Mesendoderm (in vitro differentiated cells): Measurements from ENCODE around the gene PTGFRN.

Experiments
- DNase-seq: peaks from one replicate; pipeline ENCODE4 v3.0.0; 2013
- H2AK5ac ChIP-seq: 2 replicates; pipeline ENCODE4 v1.6.1; 2013; ENCODE audit warnings: low read length, inconsistent platforms
- H2BK120ac ChIP-seq: 2 replicates; pipeline ENCODE4 v1.6.1; 2013; ENCODE audit warnings: low read depth, mild to moderate bottlenecking, low read length, moderate library complexity, mixed read lengths
- H2BK15ac ChIP-seq: replicated peaks from 2 replicates; pipeline ENCODE4 v1.6.1; 2013; ENCODE audit warnings: low read depth, mild to moderate bottlenecking, moderate library complexity
- H2BK5ac ChIP-seq: 2 replicates; pipeline ENCODE4 v1.6.1; 2013; ENCODE audit warnings: low read length, inconsistent platforms
- H3K18ac ChIP-seq: 2 replicates; pipeline ENCODE4 v1.6.1; 2013; ENCODE audit warnings: mild to moderate bottlenecking, low read length, mixed read lengths
- H3K23ac ChIP-seq: one replicate; pipeline ENCODE4 v1.6.1; 2013; ENCODE audit warnings: low read length
- H3K27ac ChIP-seq: 2 replicates; pipeline ENCODE4 v1.5.1; 2013; ENCODE audit warnings: low read depth, mild to moderate bottlenecking, inconsistent platforms, low read length, moderate library complexity
- H3K27me3 ChIP-seq: 2 replicates; pipeline ENCODE4 v1.6.1; 2013; ENCODE audit warnings: low read length, control low read depth, mild to moderate bottlenecking, inconsistent platforms; ENCODE audit not compliant: insufficient read depth, poor library complexity
- H3K36me3 ChIP-seq: 2 replicates; pipeline ENCODE4 v1.6.1; 2013; ENCODE audit warnings: low read length, inconsistent platforms; ENCODE audit not compliant: control insufficient read depth, insufficient read depth
- H3K4ac ChIP-seq: one replicate; pipeline ENCODE4 v1.6.1; 2013; ENCODE audit warnings: low read depth, mild to moderate bottlenecking, low read length, moderate library complexity
- H3K4me1 ChIP-seq: 2 replicates; pipeline ENCODE4 v1.6.1; 2013; ENCODE audit warnings: low read depth, low read length, inconsistent platforms; ENCODE audit not compliant: control insufficient read depth
- H3K4me2 ChIP-seq: 2 replicates; pipeline ENCODE4 v1.6.1; 2013; ENCODE audit warnings: low read length
- H3K4me3 ChIP-seq: 2 replicates; pipeline ENCODE4 v1.5.1; 2013; ENCODE audit warnings: mild to moderate bottlenecking, low read length
- H3K56ac ChIP-seq: one replicate; pipeline ENCODE4 v1.6.1; 2013; ENCODE audit warnings: low read length
- H3K79me1 ChIP-seq: 2 replicates; pipeline ENCODE4 v1.6.1; 2013; ENCODE audit warnings: low read length, inconsistent platforms
- H3K79me2 ChIP-seq: 2 replicates; pipeline ENCODE4 v1.6.1; 2013; ENCODE audit warnings: mild to moderate bottlenecking, low read length; ENCODE audit not compliant: control insufficient read depth, insufficient read depth
- H3K9ac ChIP-seq: 2 replicates; pipeline ENCODE4 v1.6.1; 2013; ENCODE audit warnings: low read length, inconsistent platforms
- H4K5ac ChIP-seq: one replicate; pipeline ENCODE4 v1.6.1; 2013; ENCODE audit warnings: low read length
- H4K8ac ChIP-seq: one replicate; pipeline ENCODE4 v1.6.1; 2013; ENCODE audit warnings: low read depth, mild to moderate bottlenecking, control low read depth, low read length, moderate library complexity
- WGBS: extraction: QIAGEN DNeasy Blood & Tissue Kit; methylation state at CpG from one replicate; pipeline ENCODE4 v1.1.7; 2013; ENCODE audit warnings: low lambda C conversion rate, missing lambda C conversion rate; ENCODE audit not compliant: insufficient coverage; ENCODE audit errors: extremely low coverage; 5-methylcytosine and 5-hydroxymethylcytosine counted together

Gene PTGFRN

GRCh38 chr1:116989835-116990234, 80.1 kb downstream of the PTGFRN start:
- Histone ChIP-seq H3K4me3 (no peak overlapping the region), H2BK5ac (no peak overlapping the region), H3K18ac (no peak overlapping the region), H3K23ac (no peak overlapping the region), H2AK5ac (no peak overlapping the region), H3K4me2 (no peak overlapping the region), H2BK120ac (no peak overlapping the region), H3K79me2 (no peaks in the 10 kb centered on the region), H3K27ac (no peak overlapping the region), H3K27me3 (no peaks in the 10 kb centered on the region), H3K4me1 (peaks cover 2% of the 10 kb centered on the region), H3K36me3 (no peaks in the 10 kb centered on the region), H2BK15ac (no peak overlapping the region), H3K79me1 (no peaks in the 10 kb centered on the region), H4K8ac (no peak overlapping the region), H3K9ac (no peak overlapping the region), H4K5ac (no peak overlapping the region), H3K56ac (no peak overlapping the region), H3K4ac (no peak overlapping the region)
- DNase-seq: no peak
- no CpG with 5 or more reads among the region's 5 CpGs for WGBS

DNA sequence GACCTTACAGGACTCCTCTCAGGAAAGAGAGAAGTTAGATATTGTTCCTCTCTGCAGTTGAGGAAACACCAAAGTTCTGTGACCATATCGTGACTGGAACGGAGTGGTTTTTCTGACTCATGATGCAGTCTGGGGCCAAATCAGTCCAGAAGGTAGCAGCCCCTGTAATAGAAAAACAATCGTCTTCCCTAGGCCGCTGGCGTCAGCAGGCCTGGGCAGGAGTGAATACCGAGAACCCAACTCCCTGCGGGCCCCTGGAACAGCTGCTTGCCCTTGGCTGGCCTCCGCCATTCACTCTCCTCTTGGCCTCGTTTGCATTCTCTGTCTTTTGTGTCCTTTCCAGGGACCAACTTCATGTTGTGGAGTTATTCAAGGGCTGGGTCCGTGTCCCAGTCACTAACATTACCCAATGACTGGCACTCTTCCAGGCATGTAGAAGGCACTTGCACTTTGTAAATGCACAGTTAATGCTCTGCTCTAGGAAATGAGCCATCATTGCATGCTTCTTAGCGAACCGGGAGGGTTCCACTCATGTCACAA, 81.0 kb downstream of the PTGFRN start:
- Histone ChIP-seq H3K4ac (no peak overlapping the region), H4K5ac (no peak overlapping the region), H3K79me2 (no peaks in the 10 kb centered on the region), H3K27me3 (no peaks in the 10 kb centered on the region), H3K56ac (no peak overlapping the region), H2AK5ac (no peak overlapping the region), H3K27ac (no peak overlapping the region), H3K9ac (no peak overlapping the region), H3K18ac (no peak overlapping the region), H3K23ac (no peak overlapping the region), H3K4me2 (no peak overlapping the region), H2BK120ac (no peak overlapping the region), H4K8ac (no peak overlapping the region), H3K4me1 (peaks cover 2% of the 10 kb centered on the region), H3K4me3 (no peak overlapping the region), H3K79me1 (no peaks in the 10 kb centered on the region), H2BK15ac (no peak overlapping the region), H2BK5ac (no peak overlapping the region), H3K36me3 (no peaks in the 10 kb centered on the region)
- DNase-seq: no peak
- no CpG with 5 or more reads among the region's 12 CpGs for WGBS

DNA sequence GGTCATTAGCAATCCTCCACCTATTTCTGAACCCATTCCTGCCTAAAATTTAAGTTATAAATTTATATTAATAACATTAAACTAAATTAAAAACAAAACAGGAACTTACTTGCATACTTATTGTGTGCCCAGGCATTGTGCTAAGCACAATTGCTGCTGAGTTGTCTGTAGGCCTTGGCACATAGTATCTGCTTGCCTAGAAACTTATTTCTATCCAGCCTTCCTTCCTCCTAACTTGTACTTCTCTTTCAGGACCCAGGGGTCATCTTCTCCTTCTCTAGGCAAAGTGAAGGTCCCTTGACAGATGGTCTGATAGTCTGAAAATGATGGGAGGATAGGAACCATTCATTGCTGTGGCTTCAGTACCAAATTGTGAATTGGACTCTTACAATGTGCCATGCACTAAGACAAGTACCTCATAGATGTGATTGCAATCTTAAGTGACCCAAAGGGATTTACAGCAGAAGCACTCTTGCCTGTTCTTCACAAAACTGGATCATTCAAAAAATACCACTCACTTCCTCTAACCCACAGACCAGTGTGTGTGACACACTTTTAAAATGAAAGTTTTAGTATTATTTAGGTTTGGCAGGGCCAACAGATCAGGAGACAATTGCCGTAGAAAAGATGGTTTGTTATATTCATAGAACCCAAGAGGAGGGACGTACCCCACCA, 81.6 kb downstream of the PTGFRN start:
- H3K27me3 ChIP-seq: no peaks in the 10 kb centered on the region
- H2BK15ac ChIP-seq: no peak overlapping the region
- no peak overlapping the region for H3K27ac ChIP-seq
- H3K36me3 ChIP-seq: no peaks in the 10 kb centered on the region
- H3K4ac ChIP-seq: no peak overlapping the region
- no peak for DNase-seq
- no peak overlapping the region for H3K18ac ChIP-seq
- no peaks in the 10 kb centered on the region for H3K79me1 ChIP-seq
- H4K5ac ChIP-seq: no peak overlapping the region
- H3K4me1 ChIP-seq: peaks cover 2% of the 10 kb centered on the region
- H3K4me2 ChIP-seq: no peak overlapping the region
- no peak overlapping the region for H2AK5ac ChIP-seq
- no peak overlapping the region for H3K9ac ChIP-seq
- no CpG with 5 or more reads among the region's 2 CpGs for WGBS
- no peak overlapping the region for H2BK5ac ChIP-seq
- no peak overlapping the region for H3K56ac ChIP-seq
- H4K8ac ChIP-seq: no peak overlapping the region
- no peak overlapping the region for H2BK120ac ChIP-seq
- H3K79me2 ChIP-seq: no peaks in the 10 kb centered on the region
- H3K23ac ChIP-seq: no peak overlapping the region
- no peak overlapping the region for H3K4me3 ChIP-seq

GRCh38 chr1:116991918-116992317, 82.2 kb downstream of the PTGFRN start:
- Histone ChIP-seq H3K56ac (no peak overlapping the region), H3K18ac (no peak overlapping the region), H2BK15ac (no peak overlapping the region), H2BK5ac (no peak overlapping the region), H3K23ac (no peak overlapping the region), H4K8ac (no peak overlapping the region), H3K4ac (no peak overlapping the region), H2BK120ac (no peak overlapping the region), H3K79me2 (no peaks in the 10 kb centered on the region), H2AK5ac (no peak overlapping the region), H4K5ac (no peak overlapping the region), H3K27me3 (no peaks in the 10 kb centered on the region), H3K4me2 (no peak overlapping the region), H3K79me1 (no peaks in the 10 kb centered on the region), H3K4me3 (no peak overlapping the region), H3K9ac (no peak overlapping the region), H3K36me3 (no peaks in the 10 kb centered on the region), H3K27ac (no peak overlapping the region), H3K4me1 (peaks cover 2% of the 10 kb centered on the region)
- no CpG with 5 or more reads among the region's 1 CpG for WGBS
- DNase-seq: no peak

GRCh38 chr1:116993286-116993685, 83.6 kb downstream of the PTGFRN start:
- H3K4me3 ChIP-seq: no peak overlapping the region
- H3K79me1 ChIP-seq: no peaks in the 10 kb centered on the region
- H3K27me3 ChIP-seq: no peaks in the 10 kb centered on the region
- no peak for DNase-seq
- no peak overlapping the region for H2BK120ac ChIP-seq
- H3K27ac ChIP-seq: no peak overlapping the region
- H2BK5ac ChIP-seq: no peak overlapping the region
- H2BK15ac ChIP-seq: no peak overlapping the region
- no peak overlapping the region for H2AK5ac ChIP-seq
- no peak overlapping the region for H3K4me2 ChIP-seq
- H3K4ac ChIP-seq: no peak overlapping the region
- H3K9ac ChIP-seq: no peak overlapping the region
- H3K56ac ChIP-seq: no peak overlapping the region
- H3K36me3 ChIP-seq: no peaks in the 10 kb centered on the region
- no peak overlapping the region for H4K8ac ChIP-seq
- peaks cover 2% of the 10 kb centered on the region for H3K4me1 ChIP-seq
- no peak overlapping the region for H3K18ac ChIP-seq
- no peaks in the 10 kb centered on the region for H3K79me2 ChIP-seq
- H3K23ac ChIP-seq: no peak overlapping the region
- WGBS: no CpG with 5 or more reads among the region's 7 CpGs
- no peak overlapping the region for H4K5ac ChIP-seq

DNA sequence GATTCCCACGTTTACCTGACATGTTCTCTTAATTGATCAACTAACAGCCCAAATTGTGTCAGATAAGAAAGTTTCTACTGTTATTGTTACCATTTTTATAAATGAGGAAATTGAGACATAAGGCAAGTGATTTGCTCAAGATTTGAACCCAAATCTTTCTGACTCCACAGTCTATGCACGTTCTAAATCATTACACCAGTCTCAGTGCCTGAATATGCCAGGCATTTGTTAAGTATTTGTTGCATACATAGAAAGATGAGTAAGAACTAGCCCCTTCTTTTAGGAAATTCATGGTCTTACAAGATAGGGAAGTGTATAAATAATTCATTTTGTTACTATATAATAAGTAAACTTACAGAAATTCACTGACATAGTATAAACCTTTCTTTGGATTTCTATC, 84.7 kb downstream of the PTGFRN start:
- no peak overlapping the region for H3K27ac ChIP-seq
- no peak for DNase-seq
- H2BK120ac ChIP-seq: no peak overlapping the region
- H3K79me2 ChIP-seq: no peaks in the 10 kb centered on the region
- no peak overlapping the region for H2AK5ac ChIP-seq
- H3K56ac ChIP-seq: no peak overlapping the region
- H4K8ac ChIP-seq: no peak overlapping the region
- peaks cover 2% of the 10 kb centered on the region for H3K4me1 ChIP-seq
- H3K4me3 ChIP-seq: no peak overlapping the region
- H3K23ac ChIP-seq: no peak overlapping the region
- H2BK15ac ChIP-seq: no peak overlapping the region
- H3K36me3 ChIP-seq: no peaks in the 10 kb centered on the region
- no peaks in the 10 kb centered on the region for H3K27me3 ChIP-seq
- H2BK5ac ChIP-seq: no peak overlapping the region
- no peak overlapping the region for H4K5ac ChIP-seq
- no peaks in the 10 kb centered on the region for H3K79me1 ChIP-seq
- no CpG with 5 or more reads among the region's 2 CpGs for WGBS
- no peak overlapping the region for H3K4ac ChIP-seq
- no peak overlapping the region for H3K18ac ChIP-seq
- no peak overlapping the region for H3K4me2 ChIP-seq
- no peak overlapping the region for H3K9ac ChIP-seq
